ENCODE measurements around the gene BANK1. TPM values are rescaled to one million over a fixed set of nuclear protein-coding genes. Genes with fewer than 3 reads are reported as not detected.

BANK1 gene
- total and polyA plus RNA-seq, 2 donors from 2014 or later = 1.8 to 7.4 TPM

DNA sequence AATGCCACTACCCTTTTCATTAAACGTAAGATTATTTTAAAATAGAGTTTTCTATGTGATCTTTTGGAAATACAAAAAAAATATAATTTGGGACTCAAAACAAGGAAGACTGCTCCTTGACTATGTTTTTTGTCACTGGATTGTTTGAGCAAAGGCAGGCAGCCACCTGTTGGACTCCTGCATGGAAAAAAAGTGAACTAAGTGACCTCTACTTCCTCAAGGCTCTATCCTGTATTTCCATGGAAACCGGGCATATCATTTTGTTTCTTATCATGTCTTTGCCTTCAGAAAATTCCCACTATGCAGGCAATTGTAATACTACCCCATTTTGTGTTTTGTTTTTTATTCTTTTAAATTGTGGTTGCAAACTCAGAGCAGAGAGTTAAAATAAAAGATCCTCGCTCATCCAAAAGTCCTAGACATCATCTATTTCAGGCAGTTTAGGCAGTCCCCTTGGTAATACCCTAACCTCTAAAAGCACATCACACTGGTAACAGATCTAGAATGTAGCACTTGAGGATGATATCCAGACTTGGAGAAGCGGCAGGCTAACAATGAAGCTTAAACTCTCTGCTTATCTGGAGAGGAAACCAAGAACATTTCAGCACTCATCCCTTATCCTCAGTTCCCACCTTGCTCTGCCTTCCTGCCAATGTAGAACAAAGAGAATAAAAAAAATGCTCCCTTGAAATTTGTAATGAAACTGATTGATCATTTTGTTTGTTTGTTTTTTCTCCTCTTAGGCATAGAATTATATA, 165.7 kb downstream of the BANK1 start:
- intact Hi-C loops (cut with DNase I) = no loop called here
- Histone ChIP-seq H3K36me3 (ENCODE audit: control insufficient read depth in 2 of 3, insufficient read depth in 3 of 3, low read length in 3 of 3) (no peaks in the 10 kb centered on the region), H3K9ac (ENCODE audit: low read length in 3 of 3) (no peak overlapping the region), H3K9me3 (ENCODE audit: control insufficient read depth in 2 of 3, insufficient read depth in 1 of 3, low read length in 3 of 3) (no peaks in the 10 kb centered on the region), H3K4me3 (ENCODE audit: low read length in 3 of 3) (no peak overlapping the region), H3K4me1 (ENCODE audit: control insufficient read depth in 2 of 3, insufficient read depth in 2 of 3, low read depth in 1 of 3, low read length in 3 of 3) (no peaks in the 10 kb centered on the region), H3K27ac (ENCODE audit: low read depth in 2 of 2, low read length in 2 of 2) (no peak overlapping the region), H3K27me3 (ENCODE audit: control insufficient read depth, insufficient read depth, low read length) (no peaks in the 10 kb centered on the region)
- no peak for DNase-seq
- FAIRE-seq = no peak
- TF ChIP-seq, protein P1, sequence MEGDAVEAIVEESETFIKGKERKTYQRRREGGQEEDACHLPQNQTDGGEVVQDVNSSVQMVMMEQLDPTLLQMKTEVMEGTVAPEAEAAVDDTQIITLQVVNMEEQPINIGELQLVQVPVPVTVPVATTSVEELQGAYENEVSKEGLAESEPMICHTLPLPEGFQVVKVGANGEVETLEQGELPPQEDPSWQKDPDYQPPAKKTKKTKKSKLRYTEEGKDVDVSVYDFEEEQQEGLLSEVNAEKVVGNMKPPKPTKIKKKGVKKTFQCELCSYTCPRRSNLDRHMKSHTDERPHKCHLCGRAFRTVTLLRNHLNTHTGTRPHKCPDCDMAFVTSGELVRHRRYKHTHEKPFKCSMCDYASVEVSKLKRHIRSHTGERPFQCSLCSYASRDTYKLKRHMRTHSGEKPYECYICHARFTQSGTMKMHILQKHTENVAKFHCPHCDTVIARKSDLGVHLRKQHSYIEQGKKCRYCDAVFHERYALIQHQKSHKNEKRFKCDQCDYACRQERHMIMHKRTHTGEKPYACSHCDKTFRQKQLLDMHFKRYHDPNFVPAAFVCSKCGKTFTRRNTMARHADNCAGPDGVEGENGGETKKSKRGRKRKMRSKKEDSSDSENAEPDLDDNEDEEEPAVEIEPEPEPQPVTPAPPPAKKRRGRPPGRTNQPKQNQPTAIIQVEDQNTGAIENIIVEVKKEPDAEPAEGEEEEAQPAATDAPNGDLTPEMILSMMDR (IDR thresholded peaks at IDR 0.05; ENCODE audit: borderline replicate concordance, extremely low read depth, insufficient read depth) = no peak

DNA sequence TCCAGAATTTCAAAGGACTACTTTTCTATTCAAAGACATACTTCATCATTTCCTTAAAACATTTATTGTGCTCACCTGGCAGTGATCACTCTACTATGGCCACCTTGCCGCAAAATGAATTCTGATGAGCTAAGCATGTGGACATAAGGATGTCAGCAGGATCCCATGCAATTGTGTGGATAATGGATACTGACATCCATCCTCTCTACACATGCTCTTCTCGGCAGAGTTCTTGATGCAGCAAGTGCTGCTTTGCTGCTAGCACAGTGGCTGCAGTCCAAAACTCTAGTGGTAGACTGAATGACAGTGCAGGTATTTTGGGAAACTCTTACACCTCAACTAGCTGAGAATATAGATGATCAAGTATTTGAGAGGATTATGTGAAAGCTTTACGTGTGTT, 168.0 kb downstream of the BANK1 start:
- intact Hi-C loops (cut with DNase I) = no loop called here
- Histone ChIP-seq H3K4me3 (ENCODE audit: low read length in 3 of 3) (no peak overlapping the region), H3K9ac (ENCODE audit: low read length in 3 of 3) (no peak overlapping the region), H3K4me1 (ENCODE audit: control insufficient read depth in 2 of 3, insufficient read depth in 2 of 3, low read depth in 1 of 3, low read length in 3 of 3) (no peaks in the 10 kb centered on the region), H3K36me3 (ENCODE audit: control insufficient read depth in 2 of 3, insufficient read depth in 3 of 3, low read length in 3 of 3) (no peaks in the 10 kb centered on the region), H3K27me3 (ENCODE audit: control insufficient read depth, insufficient read depth, low read length) (no peaks in the 10 kb centered on the region), H3K9me3 (ENCODE audit: control insufficient read depth in 2 of 3, insufficient read depth in 1 of 3, low read length in 3 of 3) (no peaks in the 10 kb centered on the region), H3K27ac (ENCODE audit: low read depth in 2 of 2, low read length in 2 of 2) (no peak overlapping the region)
- TF ChIP-seq, protein P1 (IDR thresholded peaks at IDR 0.05; ENCODE audit: borderline replicate concordance, extremely low read depth, insufficient read depth) = no peak
- FAIRE-seq (no peak), DNase-seq (no peak)

DNA sequence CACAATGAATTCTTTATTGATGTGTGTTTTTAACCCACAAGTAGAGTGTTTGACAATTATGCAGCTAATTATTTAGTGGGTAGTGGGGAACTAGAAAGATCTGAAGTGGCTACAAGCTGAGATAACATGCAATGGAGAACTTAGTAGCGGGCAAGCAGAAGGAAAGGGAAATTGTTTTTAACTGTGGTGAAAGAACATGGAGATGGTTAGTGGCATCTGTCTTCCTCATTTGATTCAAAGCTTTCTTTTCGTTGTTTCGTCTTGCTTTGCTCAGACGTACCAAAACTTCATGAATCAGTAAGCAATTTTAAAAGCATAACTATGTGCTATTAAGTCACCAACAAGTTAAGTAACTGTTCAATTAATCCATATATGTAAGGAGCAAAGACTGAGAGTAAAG, 169.9 kb downstream of the BANK1 start:
- Histone ChIP-seq H3K9ac (ENCODE audit: low read length in 3 of 3) (no peak overlapping the region), H3K9me3 (ENCODE audit: control insufficient read depth in 2 of 3, insufficient read depth in 1 of 3, low read length in 3 of 3) (no peaks in the 10 kb centered on the region), H3K27me3 (ENCODE audit: control insufficient read depth, insufficient read depth, low read length) (no peaks in the 10 kb centered on the region), H3K27ac (ENCODE audit: low read depth in 2 of 2, low read length in 2 of 2) (no peak overlapping the region), H3K4me1 (ENCODE audit: control insufficient read depth in 2 of 3, insufficient read depth in 2 of 3, low read depth in 1 of 3, low read length in 3 of 3) (no peaks in the 10 kb centered on the region), H3K4me3 (ENCODE audit: low read length in 3 of 3) (no peak overlapping the region), H3K36me3 (ENCODE audit: control insufficient read depth in 2 of 3, insufficient read depth in 3 of 3, low read length in 3 of 3) (no peaks in the 10 kb centered on the region)
- intact Hi-C loops (cut with DNase I) = no loop called here
- FAIRE-seq = no peak
- no peak for DNase-seq
- TF ChIP-seq, protein P1 (IDR thresholded peaks at IDR 0.05; ENCODE audit: borderline replicate concordance, extremely low read depth, insufficient read depth) = no peak
